Stomach (tissue), 9 donors: Measurements from ENCODE around the gene ZC2HC1C. TPM values are rescaled to one million over a fixed set of nuclear protein-coding genes. Genes with fewer than 3 reads are reported as not detected.
A peak's percentile ranks its signal among the peaks of the same experiment; 100 is the strongest.

Source experiments
- DNase-seq, 2 donors: peaks; one replicate each; pipeline versions ENCODE4 v3.0.0 to v3.0.0-alpha.2; 2013 to 2019
- H3K27ac ChIP-seq, 5 donors: fragments of 200-600 bp in 4 of 5; sonication (generic) in 4 of 5; one replicate each; pipeline ENCODE4 v1.5.1; 2013 to 2019; ENCODE audit warnings: mild to moderate bottlenecking in 1 of 5, moderate library complexity in 1 of 5
- H3K27me3 ChIP-seq, 3 donors: fragments of 200-600 bp; sonication (generic); one replicate each; pipeline ENCODE4 v1.5.1; 2017 to 2019; ENCODE audit warnings: mixed run types in 1 of 3
- H3K36me3 ChIP-seq, 4 donors: fragments of 200-600 bp; sonication (generic); 1 replicate in 3 of 4; 2 replicates in 1 of 4; pipeline ENCODE4 v1.5.1; 2016 to 2019
- H3K4me1 ChIP-seq, 4 donors: fragments of 200-600 bp; sonication (generic); one replicate each; pipeline ENCODE4 v1.5.1; 2016 to 2019
- H3K4me3 ChIP-seq, 4 donors: fragments of 200-600 bp; sonication (generic) in 3 of 4; one replicate each; pipeline ENCODE4 v1.5.1; 2016 to 2019; ENCODE audit warnings: mild to moderate bottlenecking in 1 of 4
- H3K9me3 ChIP-seq, 4 donors: fragments of 200-600 bp; sonication (generic); one replicate each; pipeline ENCODE4 v1.5.1; 2016 to 2019
- EP300 ChIP-seq: sonication (generic); formaldehyde crosslinking; IDR thresholded peaks from one replicate; pipeline ENCODE4 v1.6.1; 2017; ENCODE audit warnings: antibody characterized with exemption
- POLR2A ChIP-seq, 4 donors: fragments of 450-650 bp; IDR thresholded peaks; one replicate each; pipeline ENCODE4 v1.6.1; 2016; ENCODE audit warnings: antibody characterized with exemption in 4 of 4, control low read depth in 2 of 4, mild to moderate bottlenecking in 1 of 4, moderate library complexity in 1 of 4
- POLR2AphosphoS5 ChIP-seq, 3 donors: sonication (generic); formaldehyde crosslinking; IDR thresholded peaks; one replicate each; pipeline ENCODE4 v1.6.1; 2016; ENCODE audit warnings: antibody characterized with exemption in 3 of 3
- WGBS, 5 donors: extraction: QIAGEN DNeasy Blood & Tissue Kit in 3 of 5; methylation state at CpG; one replicate each; pipeline versions ENCODE4 v1.1.5 to v1.1.7; 2013 to 2018; 5-methylcytosine and 5-hydroxymethylcytosine counted together
- intact Hi-C: fragments of 100-400 bp; cut with DNase I; formaldehyde crosslinking; loops from one replicate; pipeline ENCODE4 v1.15.1; 2023; ENCODE audit warnings: low total_unique reads
- polyA plus RNA-seq, 3 donors: library from polyadenylated mRNA; stranded (reverse); fragments of 200-250 nt; gene quantifications; one replicate each; pipeline ENCODE4 v1.2.3, GENCODE V29; 2013
- total RNA-seq, 5 donors: library from RNA; depleted of rRNA; stranded (reverse); fragments of >200 nt; gene quantifications; one replicate each; pipeline versions ENCODE4 v1.1.0 to v1.2.3, GENCODE V29; 2014 to 2016
- TF ChIP-seq, protein P1 (sequence below), 7 experiments: fragments of 450-650 bp in 4 of 7; fragments of 200-600 bp in 3 of 7; sonication (generic) in 3 of 7; IDR thresholded peaks; one replicate each; pipeline ENCODE4 v1.5.1; 2016 to 2019; ENCODE audit warnings: antibody characterized with exemption in 7 of 7, control low read depth in 2 of 7, mild to moderate bottlenecking in 1 of 7
- donor health status: healthy with polysubstance abuse.
- donor health status: Bipolar disorder and iron deficiency.
- donor health status: healthy.

ZC2HC1C gene
- total and polyA plus RNA-seq, 8 donors, result 0.37 to 10.4 (median 4.1) TPM; not detected in 2

DNA sequence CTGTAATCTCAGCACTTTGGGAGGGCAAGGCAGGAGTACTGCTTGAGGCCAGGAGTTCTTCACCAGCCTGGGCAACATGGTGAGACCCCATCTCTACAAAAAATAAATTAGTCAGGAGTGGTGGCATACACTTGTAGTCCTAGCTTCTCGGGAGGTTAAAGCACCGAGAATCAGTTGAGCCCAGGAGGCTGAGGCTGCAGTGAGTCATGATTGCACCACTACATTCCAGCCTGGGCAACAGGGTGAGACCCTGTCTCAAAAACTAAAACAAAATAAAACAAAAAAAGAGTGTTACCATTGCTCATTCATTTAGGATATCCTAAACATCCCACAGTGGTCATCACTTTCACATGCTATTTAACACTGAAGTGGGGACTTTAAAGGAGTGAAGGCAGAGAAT is 49.6 kb downstream of the ZC2HC1C start:
- H3K36me3 ChIP-seq, result peaks cover 31 to 81% (median 75%) of the 10 kb centered on the region in 4 donors
- 90 to 100% (median 97%) methylated on average over 2 of the region's 2 CpGs for WGBS, 5 donors
- H3K4me1 ChIP-seq, result peaks cover 0 to 14% (median 2%) of the 10 kb centered on the region in 4 donors
- no peaks in the 10 kb centered on the region for H3K9me3 ChIP-seq
- no peak for TF ChIP-seq EP300
- H3K27ac ChIP-seq, result no peak overlapping the region
- no peak for DNase-seq
- H3K4me3 ChIP-seq, result no peak overlapping the region
- intact Hi-C loops, result no loop called here
- H3K27me3 ChIP-seq, result no peaks in the 10 kb centered on the region

DNA sequence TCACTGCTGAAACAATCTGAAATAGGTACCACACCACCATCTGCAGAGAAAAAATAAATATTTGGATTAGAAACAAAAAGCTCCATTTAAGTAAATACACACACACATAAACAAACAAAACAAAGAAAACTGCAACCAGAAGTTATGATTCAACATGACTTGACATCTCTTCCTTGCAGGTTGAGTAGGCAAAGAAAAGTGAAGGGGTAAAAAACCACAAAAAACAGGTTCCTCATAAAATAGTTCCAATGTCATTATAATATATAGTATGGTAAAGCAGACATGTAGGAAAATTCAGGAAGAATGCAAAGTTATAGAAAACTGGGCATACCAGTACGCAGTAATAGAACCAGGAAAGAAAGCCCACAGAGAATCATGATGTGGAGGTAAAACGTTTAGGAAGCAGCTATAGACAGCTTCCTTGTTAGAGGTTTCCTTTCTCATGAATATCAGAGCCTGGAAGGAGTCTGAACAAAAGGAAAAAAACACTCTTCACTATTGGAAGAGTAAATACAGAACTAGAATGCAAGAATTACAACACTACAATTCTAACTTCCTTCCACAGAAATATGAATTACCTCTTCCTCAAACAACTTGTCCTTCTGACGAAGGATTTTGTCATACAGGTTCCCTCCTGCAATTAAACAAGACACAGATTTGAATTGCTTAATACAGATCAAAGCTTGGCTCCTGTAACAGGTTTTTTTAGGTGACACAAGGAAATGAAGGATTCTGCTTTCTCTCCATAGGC is 51.3 kb downstream of the ZC2HC1C start:
- TF ChIP-seq, protein P1, sequence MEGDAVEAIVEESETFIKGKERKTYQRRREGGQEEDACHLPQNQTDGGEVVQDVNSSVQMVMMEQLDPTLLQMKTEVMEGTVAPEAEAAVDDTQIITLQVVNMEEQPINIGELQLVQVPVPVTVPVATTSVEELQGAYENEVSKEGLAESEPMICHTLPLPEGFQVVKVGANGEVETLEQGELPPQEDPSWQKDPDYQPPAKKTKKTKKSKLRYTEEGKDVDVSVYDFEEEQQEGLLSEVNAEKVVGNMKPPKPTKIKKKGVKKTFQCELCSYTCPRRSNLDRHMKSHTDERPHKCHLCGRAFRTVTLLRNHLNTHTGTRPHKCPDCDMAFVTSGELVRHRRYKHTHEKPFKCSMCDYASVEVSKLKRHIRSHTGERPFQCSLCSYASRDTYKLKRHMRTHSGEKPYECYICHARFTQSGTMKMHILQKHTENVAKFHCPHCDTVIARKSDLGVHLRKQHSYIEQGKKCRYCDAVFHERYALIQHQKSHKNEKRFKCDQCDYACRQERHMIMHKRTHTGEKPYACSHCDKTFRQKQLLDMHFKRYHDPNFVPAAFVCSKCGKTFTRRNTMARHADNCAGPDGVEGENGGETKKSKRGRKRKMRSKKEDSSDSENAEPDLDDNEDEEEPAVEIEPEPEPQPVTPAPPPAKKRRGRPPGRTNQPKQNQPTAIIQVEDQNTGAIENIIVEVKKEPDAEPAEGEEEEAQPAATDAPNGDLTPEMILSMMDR (IDR thresholded peaks at IDR 0.05), result no peak
- TF ChIP-seq POLR2AphosphoS5 (IDR thresholded peaks at IDR 0.05), result no peak
- TF ChIP-seq POLR2A (IDR thresholded peaks at IDR 0.05), result no peak
- TF ChIP-seq EP300, result no peak
- WGBS, 5 donors, result 51 to 66% (median 62%) methylated on average over 3 of the region's 3 CpGs
- Histone ChIP-seq H3K4me3 (no peak overlapping the region), H3K27me3 (no peaks in the 10 kb centered on the region), H3K9me3 (no peaks in the 10 kb centered on the region), H3K27ac (peak overlapping the region in 2 of 5 donors; percentile 29 to 61), H3K4me1 (peaks cover 5 to 31% (median 15%) of the 10 kb centered on the region in 4 donors), H3K36me3 (peaks cover 28 to 65% (median 59%) of the 10 kb centered on the region in 4 donors)
- intact Hi-C loops, result loop anchor here (10.0 kb wide), 1 partner anchor 364 kb away; no protein-coding TSS in a partner anchor
- DNase-seq, result no peak

DNA sequence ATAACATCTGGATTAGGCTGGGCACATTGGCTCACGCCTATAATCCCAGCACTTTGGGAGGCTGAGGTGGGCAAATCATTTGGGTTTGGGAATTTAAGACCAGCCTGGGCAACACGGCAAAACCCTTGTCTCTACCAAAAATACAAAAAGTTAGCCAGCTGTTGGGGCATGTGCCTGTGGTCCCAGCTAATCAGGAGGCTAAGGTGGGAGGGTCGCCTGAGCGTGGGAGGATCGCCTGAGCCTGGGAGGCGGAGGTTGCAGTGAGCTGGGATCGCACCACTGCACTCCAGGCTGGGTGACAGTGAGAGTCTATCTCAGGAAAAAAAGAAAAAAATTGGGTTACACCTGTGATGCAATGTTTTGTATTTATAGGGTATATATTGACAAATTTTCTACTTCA is 52.1 kb downstream of the ZC2HC1C start:
- Histone ChIP-seq H3K4me1 (peaks cover 12 to 39% (median 21%) of the 10 kb centered on the region in 4 donors), H3K27me3 (no peaks in the 10 kb centered on the region), H3K27ac (peak overlapping the region in 2 of 5 donors; percentile 29 to 61), H3K4me3 (no peak overlapping the region), H3K9me3 (no peaks in the 10 kb centered on the region), H3K36me3 (peaks cover 20 to 56% (median 50%) of the 10 kb centered on the region in 4 donors)
- intact Hi-C loops, result loop anchor here (10.0 kb wide), 1 partner anchor 363 kb away; no protein-coding TSS in a partner anchor
- DNase-seq, result no peak
- TF ChIP-seq, protein P1 (IDR thresholded peaks at IDR 0.05), result no peak
- no peak for TF ChIP-seq EP300
- no peak for TF ChIP-seq POLR2A (IDR thresholded peaks at IDR 0.05)
- no peak for TF ChIP-seq POLR2AphosphoS5 (IDR thresholded peaks at IDR 0.05)
- 91 to 97% (median 95%) methylated on average over 7 of the region's 7 CpGs for WGBS, 5 donors

DNA sequence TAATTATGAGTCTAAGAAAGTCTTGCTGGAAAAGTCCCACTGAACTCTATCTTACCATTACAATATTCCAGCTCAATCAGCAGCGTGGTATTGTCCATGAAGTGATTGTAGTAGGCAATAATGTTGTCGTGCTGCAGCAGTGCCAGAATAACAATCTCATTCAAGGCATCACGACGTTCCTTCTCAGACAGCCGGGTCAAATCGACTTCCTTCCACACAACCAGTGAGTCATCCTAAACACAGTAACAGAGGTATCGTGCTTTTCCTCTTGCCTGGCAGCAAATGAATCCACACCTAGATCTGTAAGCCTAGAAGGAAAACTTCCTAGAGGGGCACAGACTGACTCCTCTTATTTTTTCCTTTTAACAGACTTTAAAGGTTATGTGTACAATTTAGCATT is 54.5 kb downstream of the ZC2HC1C start:
- Histone ChIP-seq H3K4me1 (peaks cover 26 to 55% (median 38%) of the 10 kb centered on the region in 4 donors), H3K4me3 (no peak overlapping the region), H3K9me3 (no peaks in the 10 kb centered on the region), H3K36me3 (peaks cover 0 to 32% (median 26%) of the 10 kb centered on the region in 4 donors), H3K27me3 (no peaks in the 10 kb centered on the region), H3K27ac (peak overlapping the region in 3 of 5 donors; percentile 15 to 63 (median 51))
- DNase-seq, result peak in 1 of 2 donors; percentile 53
- intact Hi-C loops, result loop anchor here (10.0 kb wide), 1 partner anchor 361 kb away; no protein-coding TSS in a partner anchor
- 20 to 48% (median 39%) methylated on average over 7 of the region's 7 CpGs for WGBS, 5 donors
- TF ChIP-seq POLR2A (IDR thresholded peaks at IDR 0.05) (no peak), POLR2AphosphoS5 (IDR thresholded peaks at IDR 0.05) (peak in 2 of 3 donors; percentile 4 to 57)

DNA sequence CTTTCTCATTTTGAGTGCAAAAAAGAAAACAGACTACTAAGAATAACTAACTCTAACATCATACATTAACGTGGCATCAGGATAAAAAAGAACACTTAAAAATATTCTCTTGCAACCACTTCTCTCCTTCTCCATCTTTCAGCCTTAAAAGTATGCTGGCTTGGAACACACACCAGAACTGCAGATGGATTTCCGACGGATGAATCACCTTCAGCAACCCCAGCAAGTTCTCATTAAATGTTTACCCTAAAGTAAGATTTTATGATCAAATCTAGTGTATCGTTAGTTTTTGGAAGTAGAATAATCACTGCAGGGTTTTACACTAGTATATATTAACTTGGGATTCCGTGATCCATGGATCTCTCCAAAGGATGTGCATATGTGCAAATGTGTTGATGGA is 56.2 kb downstream of the ZC2HC1C start:
- intact Hi-C loops, result loop anchor here (10.0 kb wide), 1 partner anchor 359 kb away; no protein-coding TSS in a partner anchor

More for the DNA sequence above, 56.2 kb downstream of the ZC2HC1C start:
- Histone ChIP-seq H3K36me3 (peaks cover 0 to 21% (median 16%) of the 10 kb centered on the region in 4 donors), H3K9me3 (no peaks in the 10 kb centered on the region), H3K4me3 (peak overlapping the region; percentile 74 to 81 (median 76)), H3K27ac (peak overlapping the region in 3 of 5 donors; percentile 94 to 98 (median 94)), H3K27me3 (no peaks in the 10 kb centered on the region), H3K4me1 (peaks cover 26 to 55% (median 38%) of the 10 kb centered on the region in 4 donors)
- 48 to 74% (median 62%) methylated on average over 5 of the region's 5 CpGs for WGBS, 5 donors
- TF ChIP-seq, protein P1 (IDR thresholded peaks at IDR 0.05), result no peak
- no peak for TF ChIP-seq EP300
- no peak for TF ChIP-seq POLR2A (IDR thresholded peaks at IDR 0.05)
- no peak for TF ChIP-seq POLR2AphosphoS5 (IDR thresholded peaks at IDR 0.05)
- no peak for DNase-seq
